GM21390 (cell line): Measurements from ENCODE around the gene ELF5.

Experiments used
- ATAC-seq: cut with Tn5 transposase; IDR thresholded peaks from one replicate; pipeline ENCODE4 v1.9.1; 2021; ENCODE audit not compliant: unreplicated experiment

Gene ELF5

DNA sequence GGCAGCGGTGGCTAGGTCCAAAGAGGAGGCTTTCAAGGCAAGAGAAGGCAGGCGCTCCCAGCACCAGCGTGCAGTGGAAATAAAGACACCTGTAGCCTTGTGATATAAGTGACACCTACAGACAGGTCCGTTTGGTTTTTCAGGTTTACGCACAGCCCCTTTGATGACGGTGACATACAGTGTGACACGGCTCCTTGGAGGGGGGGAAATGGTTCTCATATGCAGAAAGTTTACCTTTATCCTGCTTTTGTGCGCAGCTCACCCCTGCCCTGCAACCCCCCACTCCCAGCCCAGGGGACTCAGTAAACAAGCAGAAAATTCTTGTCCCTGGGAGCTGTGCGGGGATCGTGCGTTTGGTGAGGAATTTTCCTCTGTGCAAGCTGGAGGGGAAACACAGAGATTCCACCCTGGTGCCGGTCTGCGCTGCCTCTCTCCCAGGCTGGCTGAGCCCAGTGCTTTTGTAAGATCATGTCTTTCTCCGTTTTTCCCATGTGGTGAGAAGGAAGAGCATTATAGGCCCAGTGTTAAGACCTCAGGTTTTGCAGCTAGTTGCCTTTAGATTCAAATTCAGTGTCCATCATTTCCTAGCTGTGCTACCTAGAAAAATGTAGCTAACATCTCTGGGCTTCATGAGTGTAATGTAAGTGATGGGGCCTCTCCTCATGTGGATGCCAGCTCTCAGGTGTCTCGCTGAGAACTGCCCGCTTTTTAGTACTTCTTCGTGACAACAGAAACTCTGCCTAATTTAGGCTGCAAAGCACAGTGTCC lies at the start of gene ELF5:
ELF5 (minus strand) TSS at position 113 of the 768 bp plus-strand sequence. CDS start 8,045 bp downstream, outside the sequence.
- ATAC-seq, result no peak

DNA sequence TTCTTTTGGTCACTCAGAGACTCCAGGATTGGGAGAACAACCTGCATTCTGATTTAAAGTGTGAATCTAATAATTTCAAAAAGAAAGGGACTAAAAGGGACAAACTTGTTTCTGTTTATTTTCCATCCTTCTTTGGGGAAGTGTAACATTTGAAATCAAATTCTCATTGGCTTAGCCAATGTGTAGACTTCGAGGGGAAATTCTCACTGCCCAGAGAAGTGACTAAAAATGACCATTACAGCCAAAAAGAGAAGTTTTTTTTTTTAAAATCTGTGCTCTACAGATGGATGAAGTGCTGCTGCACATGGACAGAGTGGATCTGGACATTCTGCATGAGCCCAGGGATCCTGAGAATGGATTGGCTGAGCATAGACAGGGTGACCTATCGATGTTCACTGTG lies 49.4 kb upstream of the ELF5 start:
- ATAC-seq, result no peak

DNA sequence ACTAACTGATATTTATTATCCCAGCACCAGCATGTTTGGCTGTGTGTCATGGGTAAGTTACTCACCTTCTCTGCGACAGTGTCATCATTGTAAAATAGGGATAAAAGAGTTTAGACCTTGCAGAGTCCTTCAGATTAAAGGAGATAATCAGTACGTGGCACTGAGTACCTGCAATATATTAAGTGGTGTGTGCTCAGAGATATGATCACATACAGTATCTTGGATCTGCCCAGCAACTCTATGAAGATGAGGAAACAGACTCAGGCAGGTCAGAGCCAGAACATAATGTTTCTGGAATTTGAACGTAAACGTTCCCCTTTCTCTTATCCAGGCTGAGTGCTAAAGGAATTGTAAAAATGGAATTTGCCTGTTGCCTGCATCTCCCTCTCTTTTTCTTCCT lies 46.9 kb upstream of the ELF5 start:
- no peak for ATAC-seq

DNA sequence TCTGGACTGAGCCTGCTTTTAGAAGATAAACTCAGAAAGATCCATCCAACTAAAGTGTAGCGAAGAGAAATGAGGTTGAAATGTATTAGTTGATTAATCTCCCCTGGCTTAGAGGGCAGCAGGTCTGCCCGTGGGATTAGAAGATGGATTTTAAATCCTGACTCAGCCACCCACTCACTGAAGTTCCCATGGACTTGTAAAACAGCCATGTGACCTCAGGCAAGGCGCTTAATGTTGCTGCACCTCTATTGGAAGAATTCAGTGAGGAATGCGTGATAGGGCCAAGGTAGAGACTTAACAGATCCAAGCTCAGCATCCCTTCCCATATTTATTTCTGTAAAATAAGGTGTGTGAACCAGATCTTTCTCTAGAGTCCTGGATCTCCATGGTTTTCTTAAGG lies 45.1 kb upstream of the ELF5 start:
- no peak for ATAC-seq

DNA sequence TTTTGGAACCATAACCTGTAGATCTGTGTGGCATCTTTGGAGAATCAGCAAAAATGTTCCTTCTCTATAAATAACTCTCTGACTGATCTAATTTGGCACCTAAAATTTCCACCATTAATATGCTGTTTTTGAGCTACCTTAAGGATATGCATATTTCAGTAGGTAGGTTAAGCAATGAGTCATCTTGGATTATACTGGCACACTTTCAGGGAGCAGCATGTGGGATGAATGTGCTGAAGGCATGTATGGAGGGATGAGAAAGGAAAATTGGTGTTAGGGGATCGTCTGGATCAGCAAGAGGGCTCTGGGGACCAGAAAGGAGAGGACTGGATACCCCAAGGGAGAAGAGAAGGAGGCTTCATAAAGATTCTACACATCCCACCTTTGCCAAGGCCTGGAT lies 44.6 kb upstream of the ELF5 start:
- no peak for ATAC-seq

DNA sequence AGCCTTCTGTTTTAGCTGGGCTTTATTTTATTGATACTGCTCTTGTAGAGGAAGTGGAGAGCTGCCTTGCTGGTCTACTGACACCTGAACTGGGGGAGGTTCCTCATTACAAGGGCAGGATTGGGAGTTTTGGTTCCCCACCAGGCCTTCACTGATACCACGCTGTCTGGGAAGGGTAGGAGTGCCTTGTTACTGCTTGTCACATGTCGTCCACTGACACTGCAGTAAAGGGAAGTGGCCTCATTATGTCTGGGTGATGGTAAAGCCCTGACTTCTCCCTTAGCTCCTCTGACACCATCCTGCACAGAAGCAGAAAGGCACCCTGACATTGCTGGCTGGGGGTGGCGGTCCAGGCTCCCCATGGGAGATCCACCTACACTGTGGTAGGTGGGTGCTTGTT lies 38.7 kb upstream of the ELF5 start:
- ATAC-seq, result no peak

DNA sequence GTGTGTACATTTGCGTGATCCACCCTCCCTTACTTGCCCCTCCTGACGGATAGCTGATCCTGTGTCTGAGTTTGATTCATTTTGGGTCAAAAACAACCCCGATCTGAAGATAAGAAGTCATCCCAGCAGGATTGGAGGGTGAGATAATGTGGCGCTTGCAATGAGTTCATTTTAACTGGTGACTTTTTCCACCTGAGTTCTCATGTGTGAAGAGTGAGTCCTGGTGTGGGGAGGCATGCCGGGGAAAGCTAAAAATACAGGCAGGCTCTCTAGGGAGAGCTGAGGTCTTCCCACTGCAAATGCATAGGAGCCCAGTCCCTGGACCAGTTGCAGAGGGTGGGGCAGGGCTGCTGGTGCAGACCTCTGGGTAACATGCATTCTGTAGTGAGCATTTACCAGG lies 35.7 kb upstream of the ELF5 start:
- no peak for ATAC-seq

DNA sequence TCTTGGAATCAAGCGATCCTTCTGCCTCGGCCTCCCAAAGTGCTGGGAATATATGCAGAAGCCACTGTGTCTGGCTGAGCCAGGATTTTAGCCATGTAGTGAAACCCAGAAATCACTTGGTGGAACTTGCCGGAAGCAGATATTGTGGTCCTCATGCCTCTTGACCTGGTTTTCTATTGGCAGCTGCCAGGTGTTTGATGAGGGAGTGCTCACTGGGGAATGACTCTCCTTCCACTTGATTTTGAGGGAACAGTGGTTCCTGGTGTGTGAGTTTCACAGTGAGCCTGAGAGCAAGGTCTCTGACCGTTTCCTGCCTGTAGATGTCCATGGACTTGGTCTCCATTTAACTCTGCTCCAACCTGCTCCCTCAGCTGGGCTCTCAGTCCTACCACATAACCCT lies 34.7 kb upstream of the ELF5 start:
- ATAC-seq, result no peak

DNA sequence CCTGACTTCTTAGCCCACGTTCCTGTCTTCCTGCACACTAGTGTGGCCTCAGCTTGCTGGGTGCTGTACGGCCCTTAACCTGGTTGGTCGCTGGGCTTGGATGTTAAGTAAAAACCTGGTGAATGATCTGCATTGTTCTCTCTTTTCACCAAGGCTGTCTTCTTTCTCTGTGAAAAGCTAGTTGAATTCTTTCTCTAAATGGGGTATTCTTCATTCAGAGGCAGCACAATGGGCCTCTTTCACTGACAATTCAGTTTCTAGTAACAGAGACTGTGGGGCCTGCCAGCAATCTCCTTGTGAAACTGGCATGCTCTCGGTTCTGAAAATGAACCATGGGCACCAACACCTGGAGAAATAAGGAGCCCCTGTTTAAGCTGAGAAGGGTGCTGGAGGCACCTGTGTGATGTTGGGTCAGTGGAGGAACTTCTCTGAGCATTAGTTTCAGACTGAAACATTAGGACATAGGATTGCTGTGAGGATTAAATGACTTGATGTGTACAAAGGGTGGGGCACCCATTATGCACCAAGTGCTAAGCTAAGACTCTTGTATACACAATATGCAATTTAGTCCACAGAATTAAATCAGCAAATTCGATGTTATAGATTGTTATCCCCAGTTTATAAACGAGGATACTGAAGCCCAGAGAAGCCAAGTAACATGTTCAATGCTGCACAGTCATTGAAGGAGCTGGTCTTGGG lies 33.1 kb upstream of the ELF5 start:
- no peak for ATAC-seq

DNA sequence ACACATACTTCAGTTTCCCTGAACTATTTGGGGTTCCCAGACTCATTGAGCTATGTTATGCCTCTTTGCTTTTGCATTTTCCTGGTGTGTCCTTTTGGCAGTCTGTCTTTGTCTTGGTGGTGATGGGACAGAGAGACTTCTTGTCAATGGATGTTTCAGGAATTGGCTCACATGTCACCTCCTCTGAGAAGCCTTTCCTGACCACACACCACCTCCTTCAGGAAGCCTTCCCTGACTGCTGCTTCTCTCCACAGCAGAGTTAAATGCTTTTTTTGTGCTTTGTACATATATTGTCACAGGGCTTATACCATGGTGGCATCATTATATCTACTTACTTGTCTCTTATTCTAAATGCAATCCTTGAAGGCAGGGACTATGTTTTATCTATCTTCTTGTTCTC lies 28.5 kb upstream of the ELF5 start:
- no peak for ATAC-seq

DNA sequence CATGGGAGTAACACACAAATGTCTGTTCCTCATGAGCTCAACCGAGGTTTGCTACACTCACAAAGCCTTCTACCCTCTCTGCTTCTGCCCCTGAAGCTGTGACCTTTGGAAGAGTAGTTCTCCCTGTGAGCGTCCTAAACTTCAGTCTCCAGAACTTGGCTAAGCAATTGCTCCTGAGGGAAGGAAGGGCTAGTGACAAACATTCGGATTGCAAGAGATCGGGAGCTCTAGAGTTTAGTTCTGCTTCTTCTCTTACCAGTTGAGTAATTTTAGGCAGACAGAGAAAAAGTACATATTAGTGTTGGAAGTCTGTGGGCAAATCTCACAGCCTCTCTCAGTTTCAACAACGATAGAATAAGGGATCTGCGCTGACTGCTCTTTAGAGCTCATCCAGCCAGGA lies 27.3 kb upstream of the ELF5 start:
- no peak for ATAC-seq

DNA sequence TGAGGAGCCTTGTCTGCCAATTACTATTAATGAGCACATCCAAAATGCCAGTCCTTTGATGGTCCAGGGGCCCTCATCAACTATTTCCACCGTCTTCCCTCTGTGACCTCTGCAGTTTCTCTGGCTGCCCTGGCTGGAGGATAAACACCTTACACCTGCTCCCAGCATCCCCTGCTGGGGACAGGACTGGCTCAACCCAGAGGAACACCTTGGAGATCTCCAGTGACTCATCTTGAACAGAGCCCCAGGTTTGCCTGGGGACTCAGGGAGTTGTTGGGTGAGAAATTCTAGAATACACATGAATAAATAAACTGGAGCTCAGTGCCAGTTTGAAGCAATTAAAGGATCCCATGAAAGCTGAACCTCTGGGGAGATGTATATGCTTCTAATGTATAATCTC lies 24.0 kb upstream of the ELF5 start:
- ATAC-seq, result no peak

DNA sequence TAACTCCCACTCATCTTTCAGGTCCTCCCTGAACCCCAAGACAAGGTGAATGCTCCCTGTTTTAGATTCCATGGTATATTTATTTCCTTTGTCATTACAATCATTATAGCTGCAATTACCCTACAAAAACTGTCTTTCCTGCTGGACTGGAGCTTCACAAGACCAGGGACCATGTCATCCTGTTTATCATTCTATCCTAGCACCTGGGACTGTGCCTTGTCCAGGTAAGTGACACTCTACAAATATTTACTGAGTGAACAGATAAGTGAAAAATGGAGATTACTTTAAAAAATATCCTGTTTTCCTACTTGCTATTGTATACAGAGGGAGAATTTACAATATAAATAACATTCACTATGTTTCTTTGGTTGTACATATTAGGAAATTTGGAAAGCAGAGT lies 22.5 kb upstream of the ELF5 start:
- no peak for ATAC-seq

DNA sequence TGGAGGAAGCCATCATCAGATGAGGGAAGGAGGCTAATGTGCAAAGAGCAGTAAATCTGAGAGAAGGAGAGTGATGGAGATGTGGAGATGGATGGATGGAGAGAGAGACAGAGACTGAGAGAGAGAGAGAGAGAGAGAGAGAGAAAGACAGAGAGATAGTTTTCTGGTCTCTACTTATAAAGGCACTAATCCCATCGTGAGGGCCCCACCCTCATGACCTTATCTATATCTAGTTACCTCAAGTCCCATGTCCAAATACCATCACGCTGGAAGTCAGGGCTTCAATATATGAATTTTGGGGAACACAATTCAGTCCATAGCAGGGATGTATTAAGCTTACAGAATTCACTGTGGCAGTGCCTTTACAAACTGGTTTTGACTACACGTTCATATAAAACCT lies 21.2 kb upstream of the ELF5 start:
- no peak for ATAC-seq

DNA sequence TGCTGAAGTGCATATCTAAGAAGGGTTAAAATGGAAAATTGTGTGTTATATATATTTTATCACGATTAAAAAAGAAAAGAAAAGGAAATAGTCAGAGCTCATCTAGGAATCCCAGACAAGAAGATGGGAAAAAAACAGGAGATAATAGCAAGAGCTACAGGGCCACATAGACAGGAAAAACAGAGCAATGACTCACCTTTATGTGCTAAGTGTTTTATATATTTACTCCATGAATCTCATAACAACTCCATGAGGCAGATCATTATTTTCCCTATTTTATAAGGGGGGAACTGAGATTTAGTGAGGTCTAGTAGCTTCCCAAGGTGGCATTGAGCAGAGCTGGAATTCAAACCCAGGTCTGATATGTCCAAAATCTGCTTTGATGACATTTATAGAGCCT lies 18.1 kb upstream of the ELF5 start:
- ATAC-seq, result no peak

DNA sequence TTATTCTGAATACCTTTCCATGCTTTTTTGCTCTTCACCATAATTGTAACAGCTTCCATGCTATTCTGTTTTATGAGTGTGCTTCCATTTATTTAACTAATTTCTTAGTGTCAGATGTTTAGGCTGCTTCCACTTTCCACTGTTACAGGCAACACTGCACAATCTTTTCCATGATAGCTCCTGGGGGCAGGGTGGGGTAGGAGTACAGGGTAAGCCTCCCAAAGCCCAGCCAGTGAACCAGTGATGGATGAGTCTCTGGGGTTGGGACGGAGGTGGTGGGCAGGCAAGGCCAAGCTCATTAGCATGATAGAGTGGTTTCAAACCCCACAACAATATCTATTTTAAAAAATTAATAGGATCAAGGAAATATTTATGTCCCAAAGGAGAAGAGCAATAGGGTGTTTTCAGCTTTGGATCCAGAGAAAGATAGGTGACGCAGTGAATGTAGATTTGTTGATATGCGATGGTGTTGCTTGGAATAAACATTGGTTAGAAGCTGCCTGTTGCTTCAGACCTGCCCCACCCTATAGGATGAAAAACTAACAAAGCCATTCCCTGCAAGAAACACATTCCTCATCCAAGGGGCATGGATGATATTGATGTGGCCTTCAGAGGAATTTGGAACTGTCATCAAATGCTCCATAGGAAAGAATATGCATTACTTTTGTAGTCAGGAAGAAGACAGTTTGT lies 17.1 kb upstream of the ELF5 start:
- no peak for ATAC-seq

DNA sequence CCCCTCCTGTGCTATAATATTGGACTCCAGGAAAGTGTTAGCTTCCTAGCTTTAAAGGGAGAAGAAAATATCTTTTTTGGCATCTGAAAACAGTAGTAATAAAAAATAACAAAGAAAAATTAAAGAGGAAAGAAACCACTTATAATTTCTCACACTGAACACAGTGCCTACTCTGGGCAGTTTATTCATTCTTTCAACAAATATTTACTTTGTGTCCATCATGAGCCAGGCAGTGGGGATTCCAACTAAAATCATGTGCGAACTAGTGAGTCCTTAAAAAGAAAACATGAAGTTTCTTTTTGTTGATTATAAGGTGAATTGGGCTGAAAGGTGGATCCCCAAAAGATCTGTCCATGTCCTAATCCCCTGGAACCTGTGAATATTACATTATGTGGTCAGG lies 16.0 kb upstream of the ELF5 start:
- no peak for ATAC-seq

DNA sequence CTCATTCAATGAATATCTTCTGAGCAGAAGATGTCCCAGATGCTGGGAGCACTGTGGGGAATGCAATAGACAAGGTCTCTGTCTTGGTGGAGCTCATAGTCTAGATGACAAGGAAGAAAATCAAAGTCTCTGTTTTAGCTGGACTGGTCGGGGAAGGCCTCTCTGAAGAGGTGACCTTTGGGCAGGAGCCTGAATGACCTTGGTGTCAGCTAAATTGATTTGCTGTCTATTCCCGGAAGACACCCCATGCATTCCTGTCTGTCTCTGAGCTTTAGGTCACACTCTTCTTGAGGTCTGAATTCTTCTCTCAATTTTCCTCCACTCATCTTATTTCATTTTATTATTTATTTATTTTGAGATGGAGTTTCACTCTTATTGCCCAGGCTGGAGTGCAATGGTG lies 14.5 kb upstream of the ELF5 start:
- ATAC-seq, result no peak

DNA sequence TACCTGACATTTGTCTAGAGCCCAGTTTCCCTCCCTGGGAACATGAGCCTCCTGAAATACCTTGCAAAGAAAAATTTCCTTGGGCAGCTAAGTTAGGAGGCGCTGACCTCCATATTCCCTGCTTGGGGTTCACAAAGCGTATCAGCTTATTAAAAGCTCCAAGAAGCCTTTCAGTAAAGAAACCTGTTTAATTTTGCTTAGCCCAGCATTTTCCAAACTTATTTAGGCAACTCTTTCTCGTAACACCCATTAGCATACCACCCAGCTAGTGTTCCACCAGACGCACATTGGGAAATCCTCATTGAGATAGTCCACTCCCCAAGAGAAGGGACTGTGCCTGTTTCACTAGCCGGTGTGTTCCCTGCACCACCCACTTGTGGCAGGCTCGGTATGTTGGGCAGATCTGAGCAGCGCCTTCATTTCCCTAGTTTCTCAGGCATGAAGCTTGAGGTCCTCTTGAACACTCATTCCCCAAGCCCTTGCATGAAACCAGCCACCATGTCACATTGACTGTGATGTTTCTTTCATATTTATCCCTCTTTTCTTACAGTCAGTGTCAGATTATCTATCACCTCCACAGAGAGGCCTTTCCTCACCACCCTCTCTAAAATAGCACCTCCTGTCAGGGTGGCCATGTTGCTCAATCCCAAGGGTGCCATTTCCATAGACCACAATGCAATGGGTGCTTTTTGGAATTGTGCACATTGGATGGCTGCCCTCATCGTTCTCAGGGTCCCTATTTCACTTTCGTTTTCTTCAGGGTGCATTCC lies 12.5 kb upstream of the ELF5 start:
- ATAC-seq, result no peak

DNA sequence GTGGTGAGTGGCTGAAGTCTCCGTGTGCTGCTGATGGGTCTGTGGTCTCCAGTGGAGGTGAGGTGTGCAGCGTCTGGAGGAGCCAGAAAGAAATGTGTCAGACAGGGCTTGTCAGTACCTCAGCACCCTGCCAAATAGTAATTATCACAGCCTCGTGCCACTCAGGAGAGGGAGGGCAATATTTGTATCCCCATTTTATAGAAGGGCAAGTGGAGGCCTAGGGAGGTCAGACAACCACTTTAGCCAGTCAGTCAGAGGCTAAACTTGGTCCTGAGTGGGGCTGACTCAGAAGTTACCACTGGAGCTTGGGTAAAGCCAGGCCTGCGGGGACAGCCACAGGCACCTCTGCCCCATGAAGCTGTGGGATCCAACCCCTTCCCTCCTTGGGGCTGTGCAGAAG lies 11.5 kb upstream of the ELF5 start:
- no peak for ATAC-seq

DNA sequence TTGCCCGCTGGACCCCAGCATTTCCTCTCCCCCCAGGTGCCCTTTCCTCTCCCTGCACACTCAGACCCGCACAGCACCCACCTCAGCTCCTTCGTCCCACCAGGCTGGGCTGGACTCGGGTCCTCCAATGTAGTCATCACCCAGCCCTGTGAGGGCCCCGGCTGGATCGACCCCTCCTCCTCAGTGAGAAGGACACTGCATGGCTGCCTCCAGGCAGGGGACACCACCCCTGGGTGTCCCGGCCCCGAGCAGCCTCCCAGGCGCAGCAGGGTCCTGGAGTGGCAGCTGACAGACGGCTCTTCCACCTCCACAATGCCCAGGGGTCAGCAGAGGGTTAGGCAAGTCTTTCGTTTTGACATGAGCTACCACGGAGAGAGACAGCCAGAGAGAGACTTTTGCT lies 11.1 kb upstream of the ELF5 start:
- ATAC-seq, result no peak
